ENCODE measurements around the gene MAST3.

DNA sequence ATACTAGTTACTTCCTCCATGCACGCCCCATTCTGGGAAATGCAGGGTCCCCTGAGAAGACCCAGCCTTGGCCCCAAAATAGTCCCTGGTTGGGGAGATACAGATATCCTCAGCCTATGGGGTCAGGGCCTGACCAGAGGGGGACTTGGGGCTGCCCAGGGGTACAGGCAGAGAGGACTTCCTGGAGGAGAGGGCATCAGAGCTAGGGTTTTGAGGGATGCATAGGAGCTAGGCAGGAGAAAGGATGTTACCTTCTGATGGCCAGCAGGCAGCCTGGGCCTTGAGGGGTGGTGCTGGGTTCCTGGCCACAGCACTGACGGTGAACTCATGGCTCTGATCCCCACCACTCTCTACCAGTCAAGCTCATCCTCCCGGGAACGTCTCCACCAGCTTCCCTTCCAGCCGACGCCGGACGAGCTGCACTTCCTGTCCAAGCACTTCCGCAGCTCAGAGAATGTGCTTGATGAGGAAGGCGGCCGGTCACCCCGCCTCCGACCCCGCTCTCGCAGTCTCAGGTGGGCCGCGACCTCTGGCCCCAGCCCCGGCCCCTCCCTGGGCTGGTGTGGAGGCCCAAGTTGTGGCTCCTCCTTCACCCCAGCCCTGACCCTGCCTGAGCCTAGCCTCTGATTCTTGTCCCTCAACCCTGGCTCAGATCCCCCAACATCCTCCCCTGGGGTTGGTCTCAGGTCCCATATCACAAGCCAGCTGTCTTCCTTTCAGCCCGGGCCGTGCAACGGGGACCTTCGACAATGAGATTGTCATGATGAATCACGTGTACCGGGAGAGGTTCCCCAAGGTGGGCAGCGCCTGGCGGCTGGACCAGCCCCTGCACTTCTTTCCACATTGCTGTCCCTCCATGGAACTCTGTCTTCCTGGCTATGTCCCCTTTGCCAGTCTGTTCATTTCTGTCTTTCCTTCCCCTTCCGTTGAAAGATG is 25.6 kb downstream of the MAST3 start:
- TF ChIP-seq EZH2phosphoT487 (IDR thresholded peaks at IDR 0.05; ENCODE audit: borderline replicate concordance): no peak
- TF ChIP-seq, protein P1, sequence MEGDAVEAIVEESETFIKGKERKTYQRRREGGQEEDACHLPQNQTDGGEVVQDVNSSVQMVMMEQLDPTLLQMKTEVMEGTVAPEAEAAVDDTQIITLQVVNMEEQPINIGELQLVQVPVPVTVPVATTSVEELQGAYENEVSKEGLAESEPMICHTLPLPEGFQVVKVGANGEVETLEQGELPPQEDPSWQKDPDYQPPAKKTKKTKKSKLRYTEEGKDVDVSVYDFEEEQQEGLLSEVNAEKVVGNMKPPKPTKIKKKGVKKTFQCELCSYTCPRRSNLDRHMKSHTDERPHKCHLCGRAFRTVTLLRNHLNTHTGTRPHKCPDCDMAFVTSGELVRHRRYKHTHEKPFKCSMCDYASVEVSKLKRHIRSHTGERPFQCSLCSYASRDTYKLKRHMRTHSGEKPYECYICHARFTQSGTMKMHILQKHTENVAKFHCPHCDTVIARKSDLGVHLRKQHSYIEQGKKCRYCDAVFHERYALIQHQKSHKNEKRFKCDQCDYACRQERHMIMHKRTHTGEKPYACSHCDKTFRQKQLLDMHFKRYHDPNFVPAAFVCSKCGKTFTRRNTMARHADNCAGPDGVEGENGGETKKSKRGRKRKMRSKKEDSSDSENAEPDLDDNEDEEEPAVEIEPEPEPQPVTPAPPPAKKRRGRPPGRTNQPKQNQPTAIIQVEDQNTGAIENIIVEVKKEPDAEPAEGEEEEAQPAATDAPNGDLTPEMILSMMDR (conservative IDR thresholded peaks at IDR 0.05; ENCODE audit: low read length): no peak
